ENCODE measurements around the gene CEP85. TPM values are rescaled to one million over a fixed set of nuclear protein-coding genes. Genes with fewer than 3 reads are reported as not detected.

The CEP85 gene
- total RNA-seq, 1 experiment from 2014 or later: 38.6 TPM

GRCh38 chr1:26237230-26237966 is 3.4 kb downstream of the CEP85 start:
- H3K4me3 Mint-ChIP-seq: no peak overlapping the region
- H3K79me2 ChIP-seq (ENCODE audit: insufficient read depth, low read length): peaks cover 23% of the 10 kb centered on the region; the same call in 1 of the 2 replicates
- no peak overlapping the region for H2AK5ac ChIP-seq (ENCODE audit: insufficient read length, low read length)
- no peak overlapping the region for H4K91ac ChIP-seq (ENCODE audit: insufficient read length, low read depth, low read length)
- H3K79me1 ChIP-seq (ENCODE audit: insufficient read depth, low read depth, low read length, poor library complexity, severe bottlenecking): peaks cover 11% of the 10 kb centered on the region
- no peak overlapping the region for H3K14ac ChIP-seq (ENCODE audit: insufficient read depth, low read length)
- no peak overlapping the region for H2BK120ac ChIP-seq (ENCODE audit: low read depth, low read length, poor library complexity, severe bottlenecking)
- H3K36me3 Mint-ChIP-seq (ENCODE audit: insufficient read depth in 1 of 3, low read depth in 3 of 3): peaks cover 19 to 33% (median 31%) of the 10 kb centered on the region in 3 experiments
- no peak overlapping the region for H3K27ac Mint-ChIP-seq
- WGBS (ENCODE audit: extremely low coverage, insufficient read length, low lambda C conversion rate): no CpG with 5 or more reads among the region's 6 CpGs
- peaks cover 4 to 12% of the 10 kb centered on the region in 2 experiments for H3K9me3 Mint-ChIP-seq
- no peak overlapping the region for H2BK20ac ChIP-seq (ENCODE audit: low read depth, low read length, poor library complexity, severe bottlenecking)
- no peak overlapping the region for H4K8ac ChIP-seq (replicated peaks; ENCODE audit: insufficient read length, low read depth, low read length)
- H2BK12ac ChIP-seq (ENCODE audit: insufficient read length, low read depth, low read length): no peak overlapping the region
- peaks cover 10% of the 10 kb centered on the region for H3K23me2 ChIP-seq (ENCODE audit: insufficient read length, low read depth, low read length, poor library complexity, severe bottlenecking)
- no peak overlapping the region for H3K56ac ChIP-seq (ENCODE audit: insufficient read length, low read depth, low read length)
- no peak overlapping the region for H2BK5ac ChIP-seq (ENCODE audit: insufficient read length, low read length)
- no peak overlapping the region for H2AFZ ChIP-seq (ENCODE audit: low read length)
- no peaks in the 10 kb centered on the region for H4K20me1 ChIP-seq (ENCODE audit: control insufficient read depth, insufficient read depth, insufficient read length)
- no peak overlapping the region for H3K9ac ChIP-seq (ENCODE audit: extremely low read depth, insufficient read length, low read length)
- no peak overlapping the region for H3T11ph ChIP-seq (ENCODE audit: low read length)
- no peak overlapping the region for H4K5ac ChIP-seq (ENCODE audit: insufficient read length, low read depth, low read length)
- peaks cover 2% of the 10 kb centered on the region; the same call in 1 of the 2 replicates for H3K27me3 Mint-ChIP-seq (ENCODE audit: low read depth)
- peaks cover 23 to 24% of the 10 kb centered on the region in 2 experiments for H3K4me1 Mint-ChIP-seq
- no peak for DNase-seq
- H3K4me2 ChIP-seq (ENCODE audit: insufficient read depth, insufficient read length, low read length): no peak overlapping the region
- H3K4me1 ChIP-seq (ENCODE audit: insufficient read depth, low read length): no peaks in the 10 kb centered on the region
- H3K4ac ChIP-seq (ENCODE audit: low read depth, low read length): no peak overlapping the region
- no peaks in the 10 kb centered on the region for H3K27me3 ChIP-seq (ENCODE audit: insufficient read depth, low read length)
- no peak overlapping the region for H2BK15ac ChIP-seq (ENCODE audit: low read depth, low read length)
- H3K23ac ChIP-seq (ENCODE audit: insufficient read length, low read depth, low read length): no peak overlapping the region
- no peak overlapping the region for H3K18ac ChIP-seq (ENCODE audit: insufficient read length, low read depth, low read length)
- no peaks in the 10 kb centered on the region for H3K9me3 ChIP-seq (ENCODE audit: control insufficient read depth, low read depth, low read length)
- TF ChIP-seq CTCF (conservative IDR thresholded peaks at IDR 0.05): no peak
- H3K27ac ChIP-seq (ENCODE audit: insufficient read length, low read depth, low read length): no peak overlapping the region
